GM23338 (cell line): ENCODE data around the gene STAT6. TPM values are rescaled to one million over a fixed set of nuclear protein-coding genes. Genes with fewer than 3 reads are reported as not detected.

Source experiments
- ATAC-seq: fragments of 200-7000 bp; cut with Tn5 transposase; 3 replicates; pipeline ENCODE4 v1.9.1; 2020
- DNase-seq: peaks from one replicate; pipeline ENCODE4 v3.0.0-alpha.2; 2015; ENCODE audit warnings: low spot score
- H2AFZ ChIP-seq: fragments of 200-600 bp; sonication (generic); 2 replicates; pipeline ENCODE4 v1.8.0; 2016; ENCODE audit warnings: antibody characterized with exemption, mild to moderate bottlenecking, moderate library complexity
- H3F3A ChIP-seq: fragments of 200-600 bp; sonication (generic); replicated peaks from 2 replicates; pipeline ENCODE4 v1.8.0; 2017; ENCODE audit warnings: antibody characterized with exemption, mixed run types, low read depth
- H3K27ac ChIP-seq: fragments of 200-600 bp; sonication (generic); 2 replicates; pipeline ENCODE4 v1.6.1; 2016; ENCODE audit warnings: low read depth
- H3K27me3 ChIP-seq: fragments of 200-600 bp; sonication (generic); 2 replicates; pipeline ENCODE4 v1.8.0; 2016; ENCODE audit warnings: mild to moderate bottlenecking, mixed run types, moderate library complexity; ENCODE audit not compliant: insufficient read depth
- H3K36me3 ChIP-seq: fragments of 200-600 bp; sonication (generic); 2 replicates; pipeline ENCODE4 v1.8.0; 2016; ENCODE audit warnings: mild to moderate bottlenecking; ENCODE audit not compliant: insufficient read depth
- H3K4me1 ChIP-seq: fragments of 200-600 bp; sonication (generic); 2 replicates; pipeline ENCODE4 v1.8.0; 2016; ENCODE audit warnings: mild to moderate bottlenecking, moderate library complexity; ENCODE audit not compliant: insufficient read depth
- H3K4me2 ChIP-seq: fragments of 200-600 bp; sonication (generic); 2 replicates; pipeline ENCODE4 v1.7.1; 2017; ENCODE audit warnings: mixed run types
- H3K4me3 ChIP-seq: fragments of 200-600 bp; sonication (generic); 2 replicates; pipeline ENCODE4 v1.6.1; 2016; ENCODE audit warnings: mixed run types
- H3K79me2 ChIP-seq: fragments of 200-600 bp; sonication (generic); replicated peaks from 2 replicates; pipeline ENCODE4 v1.8.0; 2017; ENCODE audit warnings: mild to moderate bottlenecking; ENCODE audit not compliant: insufficient read depth
- H3K9me2 ChIP-seq: fragments of 200-600 bp; sonication (generic); 2 replicates; pipeline ENCODE4 v1.8.0; 2017; ENCODE audit not compliant: insufficient read depth
- H4K20me1 ChIP-seq: fragments of 200-600 bp; sonication (generic); replicated peaks from 2 replicates; pipeline ENCODE4 v1.8.0; 2017; ENCODE audit warnings: mild to moderate bottlenecking; ENCODE audit not compliant: insufficient read depth
- H3K27ac Mint-ChIP-seq: 2 replicates; pipeline ENCODE4 v1.8.0; 2020; ENCODE audit warnings: inconsistent platforms, mild to moderate bottlenecking, moderate library complexity, mixed read lengths
- H3K27me3 Mint-ChIP-seq: 3 replicates; pipeline ENCODE4 v1.8.0; 2022; ENCODE audit warnings: low read depth, mild to moderate bottlenecking, moderate library complexity, mixed read lengths, inconsistent platforms; ENCODE audit not compliant: insufficient read depth, poor library complexity
- H3K36me3 Mint-ChIP-seq: 3 replicates; pipeline ENCODE4 v1.8.0; 2021; ENCODE audit warnings: low read depth, mild to moderate bottlenecking, inconsistent platforms, moderate library complexity, mixed read lengths
- H3K4me1 Mint-ChIP-seq: 3 replicates; pipeline ENCODE4 v1.8.0; 2020; ENCODE audit warnings: mild to moderate bottlenecking, inconsistent platforms, mixed read lengths
- H3K4me3 Mint-ChIP-seq: 3 replicates; pipeline ENCODE4 v1.8.0; 2021; ENCODE audit warnings: moderate library complexity, mild to moderate bottlenecking, inconsistent platforms, mixed read lengths
- H3K9me3 Mint-ChIP-seq: 3 replicates; pipeline ENCODE4 v1.8.0; 2020; ENCODE audit warnings: moderate library complexity, mild to moderate bottlenecking, inconsistent platforms, mixed read lengths
- CREB1 ChIP-seq: fragments of 250-450 bp; sonication (Bioruptor Pico); IDR thresholded peaks from 2 replicates; pipeline ENCODE4 v1.5.0; 2020; ENCODE audit warnings: low read depth, mild to moderate bottlenecking, moderate library complexity
- EZH2phosphoT487 ChIP-seq: fragments of 200-600 bp; sonication (generic); IDR thresholded peaks from one replicate; pipeline ENCODE4 v1.8.1; 2018; ENCODE audit warnings: antibody characterized with exemption; ENCODE audit not compliant: unreplicated experiment
- JUNB ChIP-seq: IDR thresholded peaks from one replicate; pipeline ENCODE4 v1.6.1; 2016; ENCODE audit warnings: antibody characterized with exemption; ENCODE audit not compliant: unreplicated experiment
- POLR2AphosphoS5 ChIP-seq: IDR thresholded peaks from 2 replicates; pipeline ENCODE4 v1.6.1; 2016; ENCODE audit warnings: antibody characterized with exemption, low read depth
- STAT1 ChIP-seq: IDR thresholded peaks from one replicate; pipeline ENCODE4 v1.6.1; 2016; ENCODE audit warnings: antibody characterized with exemption; ENCODE audit not compliant: unreplicated experiment
- ZNF114 ChIP-seq: fragments of 250-450 bp; sonication (Bioruptor Pico); IDR thresholded peaks from 2 replicates; pipeline ENCODE4 v1.5.0; 2020; ENCODE audit warnings: mild to moderate bottlenecking, moderate library complexity
- polyA plus RNA-seq: library from polyadenylated mRNA; unstranded; fragments of >200 nt; fragmentation: Nextera tagmentation; extraction: Ambion mirVana; gene quantifications from 2 replicates; pipeline ENCODE4 v1.2.1, GENCODE V29; 2016
- total RNA-seq: library from RNA; depleted of rRNA; stranded (reverse); fragments of >200 nt; shearing (Covaris generic); gene quantifications from 2 replicates; pipeline ENCODE4 v1.2.3, GENCODE V29; 2014
- TF ChIP-seq, protein P1 (sequence below): IDR thresholded peaks from one replicate; pipeline ENCODE4 v1.6.1; 2018; ENCODE audit warnings: antibody characterized with exemption; ENCODE audit not compliant: unreplicated experiment
- TF ChIP-seq, protein P2 (sequence below), 2 experiments: fragments of 200-600 bp in 1 of 2; sonication (generic) in 1 of 2; conservative IDR thresholded peaks; 2 replicates each; pipeline versions ENCODE4 v1.5.1 to v1.6.1; 2016 to 2017; ENCODE audit warnings: antibody characterized with exemption in 2 of 2, low read depth in 2 of 2, mild to moderate bottlenecking in 2 of 2, moderate library complexity in 1 of 2

STAT6 gene
- total and polyA plus RNA-seq, 2 experiments from 2014 or later: 14.3 to 28.1 TPM

DNA sequence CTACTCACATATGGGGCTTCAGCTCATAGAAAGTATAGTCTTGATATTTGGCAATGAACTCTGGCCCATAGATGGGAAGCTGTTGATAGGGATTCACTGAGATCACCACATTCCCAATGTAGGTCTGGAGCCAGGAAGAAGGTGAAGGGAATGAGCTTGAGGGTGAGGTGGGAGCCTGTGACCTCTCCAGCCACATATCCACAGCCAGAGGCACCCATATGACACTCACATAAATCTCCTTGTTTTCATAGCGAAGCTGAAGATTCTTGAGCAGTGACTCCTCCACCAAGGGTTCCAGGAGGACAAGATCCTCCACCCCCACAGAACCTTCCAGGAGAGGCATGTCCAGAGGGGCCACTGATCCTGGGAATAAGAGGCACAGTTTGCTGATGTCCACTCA lies 63.2 kb downstream of the STAT6 start:
- no peak overlapping the region for H3K4me3 Mint-ChIP-seq
- TF ChIP-seq JUNB (no peak), EZH2phosphoT487 (no peak), CREB1 (no peak), ZNF114 (CRISPR knock-in tag) (no peak), POLR2AphosphoS5 (no peak), STAT1 (no peak)
- TF ChIP-seq, protein P1, sequence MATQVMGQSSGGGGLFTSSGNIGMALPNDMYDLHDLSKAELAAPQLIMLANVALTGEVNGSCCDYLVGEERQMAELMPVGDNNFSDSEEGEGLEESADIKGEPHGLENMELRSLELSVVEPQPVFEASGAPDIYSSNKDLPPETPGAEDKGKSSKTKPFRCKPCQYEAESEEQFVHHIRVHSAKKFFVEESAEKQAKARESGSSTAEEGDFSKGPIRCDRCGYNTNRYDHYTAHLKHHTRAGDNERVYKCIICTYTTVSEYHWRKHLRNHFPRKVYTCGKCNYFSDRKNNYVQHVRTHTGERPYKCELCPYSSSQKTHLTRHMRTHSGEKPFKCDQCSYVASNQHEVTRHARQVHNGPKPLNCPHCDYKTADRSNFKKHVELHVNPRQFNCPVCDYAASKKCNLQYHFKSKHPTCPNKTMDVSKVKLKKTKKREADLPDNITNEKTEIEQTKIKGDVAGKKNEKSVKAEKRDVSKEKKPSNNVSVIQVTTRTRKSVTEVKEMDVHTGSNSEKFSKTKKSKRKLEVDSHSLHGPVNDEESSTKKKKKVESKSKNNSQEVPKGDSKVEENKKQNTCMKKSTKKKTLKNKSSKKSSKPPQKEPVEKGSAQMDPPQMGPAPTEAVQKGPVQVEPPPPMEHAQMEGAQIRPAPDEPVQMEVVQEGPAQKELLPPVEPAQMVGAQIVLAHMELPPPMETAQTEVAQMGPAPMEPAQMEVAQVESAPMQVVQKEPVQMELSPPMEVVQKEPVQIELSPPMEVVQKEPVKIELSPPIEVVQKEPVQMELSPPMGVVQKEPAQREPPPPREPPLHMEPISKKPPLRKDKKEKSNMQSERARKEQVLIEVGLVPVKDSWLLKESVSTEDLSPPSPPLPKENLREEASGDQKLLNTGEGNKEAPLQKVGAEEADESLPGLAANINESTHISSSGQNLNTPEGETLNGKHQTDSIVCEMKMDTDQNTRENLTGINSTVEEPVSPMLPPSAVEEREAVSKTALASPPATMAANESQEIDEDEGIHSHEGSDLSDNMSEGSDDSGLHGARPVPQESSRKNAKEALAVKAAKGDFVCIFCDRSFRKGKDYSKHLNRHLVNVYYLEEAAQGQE: no peak
- TF ChIP-seq, protein P2, sequence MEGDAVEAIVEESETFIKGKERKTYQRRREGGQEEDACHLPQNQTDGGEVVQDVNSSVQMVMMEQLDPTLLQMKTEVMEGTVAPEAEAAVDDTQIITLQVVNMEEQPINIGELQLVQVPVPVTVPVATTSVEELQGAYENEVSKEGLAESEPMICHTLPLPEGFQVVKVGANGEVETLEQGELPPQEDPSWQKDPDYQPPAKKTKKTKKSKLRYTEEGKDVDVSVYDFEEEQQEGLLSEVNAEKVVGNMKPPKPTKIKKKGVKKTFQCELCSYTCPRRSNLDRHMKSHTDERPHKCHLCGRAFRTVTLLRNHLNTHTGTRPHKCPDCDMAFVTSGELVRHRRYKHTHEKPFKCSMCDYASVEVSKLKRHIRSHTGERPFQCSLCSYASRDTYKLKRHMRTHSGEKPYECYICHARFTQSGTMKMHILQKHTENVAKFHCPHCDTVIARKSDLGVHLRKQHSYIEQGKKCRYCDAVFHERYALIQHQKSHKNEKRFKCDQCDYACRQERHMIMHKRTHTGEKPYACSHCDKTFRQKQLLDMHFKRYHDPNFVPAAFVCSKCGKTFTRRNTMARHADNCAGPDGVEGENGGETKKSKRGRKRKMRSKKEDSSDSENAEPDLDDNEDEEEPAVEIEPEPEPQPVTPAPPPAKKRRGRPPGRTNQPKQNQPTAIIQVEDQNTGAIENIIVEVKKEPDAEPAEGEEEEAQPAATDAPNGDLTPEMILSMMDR (conservative IDR thresholded peaks at IDR 0.05; ENCODE audit: low read depth in 2 of 2): no peak
- no peaks in the 10 kb centered on the region; the same call in 1 of the 2 replicates for H3K9me2 ChIP-seq
- no peaks in the 10 kb centered on the region for H3K4me1 ChIP-seq
- H3K79me2 ChIP-seq: no peaks in the 10 kb centered on the region
- no peaks in the 10 kb centered on the region for H3K36me3 ChIP-seq
- ATAC-seq (no peak), DNase-seq (no peak)
- H3K27me3 Mint-ChIP-seq: peaks cover 5% of the 10 kb centered on the region
- H3K27ac Mint-ChIP-seq: no peak overlapping the region
- no peaks in the 10 kb centered on the region for H4K20me1 ChIP-seq
- H3K9me3 Mint-ChIP-seq: no peaks in the 10 kb centered on the region
- H3K36me3 Mint-ChIP-seq: no peaks in the 10 kb centered on the region
- no peak overlapping the region for H3K4me2 ChIP-seq
- H3F3A ChIP-seq: 0 out of 2 replicates have a peak, but pooled peaks cover 2% of the 10 kb centered on the region
- peaks cover 2% of the 10 kb centered on the region; the same call in 1 of the 3 replicates for H3K4me1 Mint-ChIP-seq
- no peak overlapping the region for H3K4me3 ChIP-seq
- no peaks in the 10 kb centered on the region for H3K27me3 ChIP-seq
- H2AFZ ChIP-seq: no peak overlapping the region
- H3K27ac ChIP-seq: no peak overlapping the region

DNA sequence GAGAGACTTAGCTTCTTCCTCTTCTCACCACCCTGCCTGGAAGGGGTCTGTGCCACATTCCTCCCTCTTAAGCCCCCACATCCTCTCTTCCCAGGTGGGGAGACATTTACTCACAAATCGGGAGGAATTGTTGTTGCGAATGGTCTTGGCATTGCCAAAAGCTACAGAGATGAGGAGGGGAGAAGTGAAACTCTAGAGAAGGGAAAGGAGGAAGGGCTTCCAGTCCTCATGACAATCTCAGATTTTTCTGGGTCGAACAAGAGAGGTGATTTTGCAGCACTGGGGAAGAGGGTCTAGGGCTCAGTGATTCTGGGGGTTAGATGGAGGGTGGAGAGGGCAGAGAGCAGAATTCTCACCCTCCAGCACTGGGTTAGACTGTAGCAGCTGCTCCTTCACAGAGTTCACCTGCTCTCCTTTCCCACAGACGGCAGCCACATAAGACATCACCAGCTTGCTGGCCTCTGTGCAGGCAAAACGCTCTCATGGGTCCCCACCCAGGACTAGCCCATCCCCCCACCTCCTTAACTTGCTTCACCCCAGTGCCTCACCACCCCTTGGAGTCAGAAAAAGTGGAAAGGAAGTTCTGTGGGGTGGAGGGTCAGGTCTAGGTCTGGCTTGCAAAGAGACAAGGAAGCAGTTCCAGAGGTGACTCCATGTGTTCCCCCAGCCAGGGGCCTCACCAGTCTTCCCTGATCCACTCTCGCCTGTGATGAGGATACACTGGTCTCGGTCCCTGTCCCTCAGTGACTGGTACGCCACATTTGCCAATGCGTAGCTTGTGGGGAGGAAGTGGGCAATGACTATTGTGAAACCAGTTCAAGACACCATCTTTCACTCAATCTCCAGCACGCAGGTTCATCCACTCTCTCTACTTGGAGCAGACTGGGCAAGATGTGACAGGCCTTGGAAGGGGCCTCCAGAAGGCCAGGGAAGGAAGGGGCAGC lies 63.9 kb downstream of the STAT6 start:
- H3K4me1 ChIP-seq: no peaks in the 10 kb centered on the region
- H3K4me3 ChIP-seq: no peak overlapping the region
- Mint-ChIP-seq H3K4me1 (peaks cover 2% of the 10 kb centered on the region; the same call in 1 of the 3 replicates), H3K27ac (no peak overlapping the region), H3K36me3 (no peaks in the 10 kb centered on the region), H3K9me3 (no peaks in the 10 kb centered on the region), H3K4me3 (no peak overlapping the region), H3K27me3 (peaks cover 5% of the 10 kb centered on the region)
- no peaks in the 10 kb centered on the region; the same call in 1 of the 2 replicates for H3K9me2 ChIP-seq
- H3K36me3 ChIP-seq: no peaks in the 10 kb centered on the region
- H4K20me1 ChIP-seq: no peaks in the 10 kb centered on the region
- ATAC-seq (no peak), DNase-seq (no peak)
- no peaks in the 10 kb centered on the region for H3K79me2 ChIP-seq
- H2AFZ ChIP-seq: no peak overlapping the region
- no peak overlapping the region for H3K4me2 ChIP-seq
- no peaks in the 10 kb centered on the region for H3K27me3 ChIP-seq
- H3K27ac ChIP-seq: no peak overlapping the region
- H3F3A ChIP-seq: 0 out of 2 replicates have a peak, but pooled peaks cover 2% of the 10 kb centered on the region
- TF ChIP-seq STAT1 (no peak), EZH2phosphoT487 (no peak), POLR2AphosphoS5 (no peak), CREB1 (no peak)
